ENCODE results near the gene SLC35E4.
"Not testable (repeated sequence)": the region's sequence is repeated elsewhere in the genome, so short reads cannot be mapped to it uniquely, and the experiment has no call there.

SLC35E4 gene

DNA sequence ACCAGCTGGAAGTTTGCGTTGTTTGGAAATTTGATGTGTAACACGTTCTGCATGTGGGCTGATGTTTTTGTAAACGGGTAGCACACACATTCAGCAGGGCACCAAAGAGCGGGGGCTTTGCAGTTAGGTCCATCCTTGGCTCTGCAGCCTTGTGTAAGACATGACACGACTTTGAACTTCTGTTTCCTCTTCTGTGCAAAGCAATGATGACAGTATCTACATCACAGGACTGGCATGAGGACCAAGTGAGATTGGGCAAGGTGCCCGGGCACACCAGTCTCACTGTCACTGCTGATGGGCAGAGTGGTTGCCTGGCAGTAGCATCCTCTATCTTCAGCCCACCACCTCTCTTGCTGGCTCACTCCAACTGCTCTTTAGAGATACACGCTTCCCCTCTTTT lies 25.3 kb upstream of the SLC35E4 start:
- DNase-seq (ENCODE audit: low read depth) = no peak
- TF ChIP-seq, protein P1, sequence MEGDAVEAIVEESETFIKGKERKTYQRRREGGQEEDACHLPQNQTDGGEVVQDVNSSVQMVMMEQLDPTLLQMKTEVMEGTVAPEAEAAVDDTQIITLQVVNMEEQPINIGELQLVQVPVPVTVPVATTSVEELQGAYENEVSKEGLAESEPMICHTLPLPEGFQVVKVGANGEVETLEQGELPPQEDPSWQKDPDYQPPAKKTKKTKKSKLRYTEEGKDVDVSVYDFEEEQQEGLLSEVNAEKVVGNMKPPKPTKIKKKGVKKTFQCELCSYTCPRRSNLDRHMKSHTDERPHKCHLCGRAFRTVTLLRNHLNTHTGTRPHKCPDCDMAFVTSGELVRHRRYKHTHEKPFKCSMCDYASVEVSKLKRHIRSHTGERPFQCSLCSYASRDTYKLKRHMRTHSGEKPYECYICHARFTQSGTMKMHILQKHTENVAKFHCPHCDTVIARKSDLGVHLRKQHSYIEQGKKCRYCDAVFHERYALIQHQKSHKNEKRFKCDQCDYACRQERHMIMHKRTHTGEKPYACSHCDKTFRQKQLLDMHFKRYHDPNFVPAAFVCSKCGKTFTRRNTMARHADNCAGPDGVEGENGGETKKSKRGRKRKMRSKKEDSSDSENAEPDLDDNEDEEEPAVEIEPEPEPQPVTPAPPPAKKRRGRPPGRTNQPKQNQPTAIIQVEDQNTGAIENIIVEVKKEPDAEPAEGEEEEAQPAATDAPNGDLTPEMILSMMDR (IDR thresholded peaks at IDR 0.05; ENCODE audit: low read length, missing control alignments) = no peak
- H3K4me3 ChIP-seq (replicated peaks; ENCODE audit: low read depth, low read length) = no peak overlapping the region

DNA sequence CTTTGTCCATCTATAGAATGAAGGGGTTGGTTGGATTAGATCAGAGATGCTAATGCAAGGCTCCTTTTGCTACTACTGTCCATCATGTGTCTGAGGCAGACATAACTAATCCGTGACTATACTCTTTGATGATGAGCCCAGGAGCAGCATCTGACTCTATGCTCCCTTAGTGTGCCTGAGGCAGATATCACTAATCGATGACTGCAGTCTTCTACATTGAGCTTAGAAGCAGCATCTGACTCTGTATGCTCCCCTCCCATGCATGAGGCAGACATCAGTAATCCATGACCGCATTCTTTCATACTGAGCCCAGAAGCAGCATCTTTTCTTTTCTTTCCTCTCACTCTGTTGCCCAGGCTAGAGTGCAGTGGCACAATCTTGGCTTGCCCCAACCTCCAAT lies 24.4 kb upstream of the SLC35E4 start:
- no peak for DNase-seq (ENCODE audit: low read depth)
- H3K4me3 ChIP-seq (replicated peaks; ENCODE audit: low read depth, low read length) = no peak overlapping the region
- TF ChIP-seq, protein P1 (IDR thresholded peaks at IDR 0.05; ENCODE audit: low read length, missing control alignments) = no peak

DNA sequence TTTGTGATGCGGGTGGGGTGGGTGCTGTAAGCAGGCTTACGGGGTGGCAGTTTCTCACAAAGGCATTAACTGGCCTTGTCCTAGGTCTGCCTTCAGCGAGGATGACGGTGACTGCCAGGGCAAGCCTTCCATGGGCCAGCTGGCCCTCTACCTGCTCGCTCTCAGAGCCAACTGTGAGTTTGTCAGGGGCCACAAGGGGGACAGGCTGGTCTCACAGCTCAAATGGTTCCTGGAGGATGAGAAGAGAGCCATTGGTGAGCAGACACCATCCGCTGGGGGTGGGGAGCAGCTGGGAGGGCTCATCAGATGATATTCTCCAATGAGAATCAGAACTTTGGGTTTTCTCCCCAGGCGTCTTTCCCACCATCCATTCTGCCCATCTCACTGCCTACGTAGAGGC lies 22.8 kb upstream of the SLC35E4 start:
- H3K4me3 ChIP-seq (replicated peaks; ENCODE audit: low read depth, low read length) = no peak overlapping the region
- no peak for DNase-seq (ENCODE audit: low read depth)
- TF ChIP-seq, protein P1 (IDR thresholded peaks at IDR 0.05; ENCODE audit: low read length, missing control alignments) = no peak

DNA sequence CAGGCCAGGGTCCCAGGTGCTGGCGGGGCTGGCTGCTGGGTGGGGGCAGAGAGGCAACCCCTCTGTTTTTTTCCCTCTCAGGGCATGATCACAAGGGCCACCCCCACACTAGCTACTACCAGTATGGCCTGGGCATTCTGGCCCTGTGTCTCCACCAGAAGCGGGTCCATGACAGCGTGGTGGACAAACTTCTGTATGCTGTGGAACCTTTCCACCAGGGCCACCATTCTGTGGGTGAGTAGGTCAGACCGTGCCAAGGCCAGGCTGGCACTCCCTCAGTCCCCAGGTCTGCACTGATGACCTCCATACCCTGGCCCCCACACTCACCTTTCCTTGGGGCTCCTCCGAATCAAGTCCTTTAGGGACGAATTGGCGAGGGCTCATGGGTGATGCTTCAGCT lies 21.3 kb upstream of the SLC35E4 start:
- no peak overlapping the region for H3K4me3 ChIP-seq (replicated peaks; ENCODE audit: low read depth, low read length)
- DNase-seq (ENCODE audit: low read depth) = no peak
- TF ChIP-seq, protein P1 (IDR thresholded peaks at IDR 0.05; ENCODE audit: low read length, missing control alignments) = no peak

DNA sequence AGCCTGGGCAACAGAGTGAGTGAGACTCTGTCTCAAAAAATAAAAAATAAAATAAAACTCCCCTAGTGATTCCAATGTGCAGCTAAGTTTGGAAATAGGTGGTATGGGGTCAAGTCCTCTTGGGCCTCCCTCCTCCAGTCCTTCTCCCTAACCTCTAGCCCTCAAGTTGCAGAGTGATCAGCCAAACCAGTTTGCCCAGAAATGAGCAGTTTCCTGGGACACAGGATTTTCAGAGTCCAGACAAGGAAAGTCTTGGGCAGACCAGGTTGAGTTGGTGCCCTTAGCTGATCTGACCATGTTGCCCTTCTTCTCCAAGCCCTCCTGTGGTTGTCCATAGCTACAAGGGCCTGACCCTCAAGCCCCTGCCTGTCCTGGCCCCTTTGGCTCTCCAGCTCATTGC lies 20.7 kb upstream of the SLC35E4 start:
- DNase-seq (ENCODE audit: low read depth) = no peak
- TF ChIP-seq, protein P1 (IDR thresholded peaks at IDR 0.05; ENCODE audit: low read length, missing control alignments) = no peak

DNA sequence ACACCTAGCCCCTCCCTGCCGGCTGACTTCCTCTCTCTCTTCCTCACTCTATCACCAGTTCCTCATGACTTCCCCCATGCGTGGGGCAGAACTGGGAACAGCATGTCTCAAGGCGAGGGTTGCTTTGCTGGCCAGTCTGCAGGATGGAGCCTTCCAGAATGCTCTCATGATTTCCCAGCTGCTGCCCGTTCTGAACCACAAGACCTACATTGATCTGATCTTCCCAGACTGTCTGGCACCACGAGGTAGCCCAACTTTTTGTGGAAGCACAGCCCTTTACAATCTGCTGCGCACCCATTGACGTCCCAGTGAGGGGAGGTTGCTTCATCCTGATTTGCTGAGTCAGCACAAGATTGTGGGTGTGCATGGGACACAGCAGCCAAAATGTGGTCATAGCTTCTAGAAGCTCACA lies 20.0 kb upstream of the SLC35E4 start:
- no peak overlapping the region for H3K4me3 ChIP-seq (replicated peaks; ENCODE audit: low read depth, low read length)
- TF ChIP-seq, protein P1 (IDR thresholded peaks at IDR 0.05; ENCODE audit: low read length, missing control alignments) = no peak
- no peak for DNase-seq (ENCODE audit: low read depth)

More for the DNA sequence above, 20.7 kb upstream of the SLC35E4 start:
- no peak overlapping the region for H3K4me3 ChIP-seq (replicated peaks; ENCODE audit: low read depth, low read length)

DNA sequence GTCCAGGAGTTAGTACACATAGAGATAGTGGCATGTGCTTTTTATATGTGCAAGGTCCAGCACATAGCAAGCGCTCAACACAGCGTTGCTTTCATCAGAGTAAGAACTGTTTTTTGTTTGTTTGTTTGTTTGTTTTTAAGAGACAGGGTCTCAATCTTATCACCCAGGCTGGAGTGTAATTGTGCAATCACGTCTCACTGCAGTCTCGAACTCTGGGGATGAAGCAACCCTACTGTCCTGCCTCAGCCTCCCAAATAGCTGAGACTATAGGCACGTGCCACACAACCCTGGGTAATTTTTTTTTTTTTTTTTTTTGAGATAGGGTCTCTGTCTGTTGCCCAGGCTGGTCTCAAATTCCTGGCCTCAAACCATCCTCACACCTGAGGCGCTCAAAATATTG lies 17.8 kb upstream of the SLC35E4 start:
- no peak overlapping the region for H3K4me3 ChIP-seq (replicated peaks; ENCODE audit: low read depth, low read length)
- no peak for DNase-seq (ENCODE audit: low read depth)
- TF ChIP-seq, protein P1 (IDR thresholded peaks at IDR 0.05; ENCODE audit: low read length, missing control alignments) = no peak

DNA sequence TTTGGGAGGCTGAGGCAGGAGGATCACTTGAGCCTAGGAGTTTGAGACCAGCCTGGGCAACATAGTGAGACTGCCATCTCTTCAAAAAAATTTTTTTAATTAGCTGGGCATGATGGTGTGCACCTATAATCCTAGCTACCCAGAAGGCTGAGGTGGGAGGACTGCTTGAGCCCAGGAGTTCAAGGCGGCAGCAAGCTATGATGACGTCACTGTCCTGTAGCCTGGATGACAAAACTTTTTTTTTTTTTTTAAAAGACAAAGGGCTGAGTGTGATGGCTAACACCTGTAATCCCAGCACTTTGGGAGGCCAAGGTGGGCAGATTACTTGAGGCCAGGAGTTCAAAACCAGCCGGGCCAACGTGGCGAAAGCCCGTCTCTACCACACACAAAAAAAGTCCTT lies 15.7 kb upstream of the SLC35E4 start:
- not testable (repeated sequence) for H3K4me3 ChIP-seq (replicated peaks; ENCODE audit: low read depth, low read length); DNase-seq (ENCODE audit: low read depth)
